Peyer's patch (tissue), 4 donors: ENCODE results near the gene ACTR3C. TPM values are rescaled to one million over a fixed set of nuclear protein-coding genes. Genes with fewer than 3 reads are reported as not detected.

Source experiments
- DNase-seq, 3 donors: peaks; one replicate each; pipeline ENCODE4 v3.0.0-alpha.2; 2017 to 2019
- H3K27ac ChIP-seq, 4 donors: fragments of 200-600 bp; sonication (generic); one replicate each; pipeline ENCODE4 v1.5.1; 2016 to 2019
- H3K27me3 ChIP-seq, 2 donors: fragments of 200-600 bp; sonication (generic); one replicate each; pipeline ENCODE4 v1.5.1; 2019
- H3K36me3 ChIP-seq, 3 donors: fragments of 200-600 bp; sonication (generic); one replicate each; pipeline ENCODE4 v1.5.1; 2016 to 2019
- H3K4me1 ChIP-seq, 4 donors: fragments of 200-600 bp; sonication (generic); one replicate each; pipeline ENCODE4 v1.5.1; 2016 to 2019
- H3K4me3 ChIP-seq, 4 donors: fragments of 200-600 bp; sonication (generic); 1 replicate in 3 of 4; 2 replicates in 1 of 4; pipeline ENCODE4 v1.5.1; 2016 to 2019; ENCODE audit warnings: mild to moderate bottlenecking in 1 of 4
- H3K9me3 ChIP-seq, 4 donors: fragments of 200-600 bp; sonication (generic); one replicate each; pipeline ENCODE4 v1.5.1; 2016 to 2019; ENCODE audit warnings: mild to moderate bottlenecking in 1 of 4
- POLR2A ChIP-seq, 2 donors: fragments of 450-650 bp; IDR thresholded peaks; one replicate each; pipeline ENCODE4 v1.5.1; 2017; ENCODE audit warnings: antibody characterized with exemption in 2 of 2, mild to moderate bottlenecking in 2 of 2, moderate library complexity in 2 of 2
- total RNA-seq, 4 donors: library from RNA; depleted of rRNA; stranded (reverse); fragments of >200 nt; gene quantifications; one replicate each; pipeline ENCODE4 v1.1.0, GENCODE V29; 2016
- TF ChIP-seq, protein P1 (sequence below), 6 experiments: fragments of 450-650 bp in 4 of 6; fragments of 200-600 bp in 2 of 6; sonication (generic) in 1 of 6; IDR thresholded peaks; one replicate each; pipeline ENCODE4 v1.5.1; 2017 to 2019; ENCODE audit warnings: antibody characterized with exemption in 6 of 6, mild to moderate bottlenecking in 3 of 6, moderate library complexity in 1 of 6

The ACTR3C gene
- total RNA-seq: 10 to 100 TPM; 34.5 to 70.4 (median 56.8) TPM

DNA sequence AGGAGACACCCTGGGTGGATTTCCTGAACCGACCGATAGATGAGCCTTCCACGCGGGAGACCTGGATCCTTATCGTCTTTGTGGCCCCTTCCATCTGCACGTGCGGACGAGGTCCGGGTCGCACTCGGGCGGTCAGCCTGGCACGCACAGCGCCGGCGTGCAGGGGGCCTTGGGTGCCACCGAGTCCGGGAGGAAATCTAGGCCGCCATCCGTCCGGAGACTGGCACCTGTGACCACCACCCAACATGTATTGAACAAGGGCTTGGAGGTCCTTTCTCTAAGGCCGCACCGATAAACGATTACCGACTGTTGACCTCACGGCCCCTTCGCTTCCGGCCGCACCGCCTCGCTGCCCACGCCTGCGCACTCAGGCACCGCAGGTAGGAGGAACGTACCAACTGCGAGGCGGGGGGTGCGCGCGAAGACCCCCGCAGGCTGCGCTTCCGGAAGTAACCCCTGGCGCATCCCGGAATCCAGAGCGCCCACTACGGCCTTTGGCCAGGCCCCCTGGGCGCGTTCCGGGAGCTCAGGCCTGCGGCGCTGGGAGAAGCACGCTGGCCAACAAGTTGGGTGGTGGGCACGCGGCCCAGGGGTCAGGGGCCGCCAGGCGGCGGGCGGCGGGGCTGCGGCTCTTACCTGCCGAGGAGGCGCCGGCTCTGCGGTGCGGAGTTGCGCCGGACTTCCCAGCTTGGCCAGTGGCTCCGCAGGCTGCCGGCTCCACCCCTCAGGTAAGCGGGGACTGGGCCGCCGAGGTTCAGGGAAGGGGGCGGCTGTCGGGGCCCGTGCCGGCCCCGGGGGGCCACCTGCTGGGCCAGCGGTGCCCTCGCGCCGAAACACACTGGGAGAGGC, at the start of gene ACTR3C, which contains the start of gene LRRC61:
TSS of gene ACTR3C (minus strand) at position 713 of the 849 bp plus-strand sequence. CDS start 28,249 bp downstream, outside the sequence.
TSS of gene LRRC61 (plus strand) at position 523 of the 849 bp plus-strand sequence. CDS start 13,507 bp downstream, outside the sequence.
- peak; percentile 72 to 85 (median 81) for DNase-seq
- Histone ChIP-seq H3K4me1 (peaks cover 0 to 27% (median 8%) of the 10 kb centered on the region in 4 donors), H3K36me3 (peaks cover 0 to 4% (median 0%) of the 10 kb centered on the region in 3 donors), H3K27me3 (no peaks in the 10 kb centered on the region), H3K4me3 (peak within 1 kb of the TSS; percentile 61 to 89 (median 73)), H3K9me3 (no peaks in the 10 kb centered on the region), H3K27ac (peak within 1 kb of the TSS; percentile 86 to 93 (median 90))
- peak in 1 of 2 donors; percentile 37 for TF ChIP-seq POLR2A (IDR thresholded peaks at IDR 0.05)
- TF ChIP-seq, protein P1, sequence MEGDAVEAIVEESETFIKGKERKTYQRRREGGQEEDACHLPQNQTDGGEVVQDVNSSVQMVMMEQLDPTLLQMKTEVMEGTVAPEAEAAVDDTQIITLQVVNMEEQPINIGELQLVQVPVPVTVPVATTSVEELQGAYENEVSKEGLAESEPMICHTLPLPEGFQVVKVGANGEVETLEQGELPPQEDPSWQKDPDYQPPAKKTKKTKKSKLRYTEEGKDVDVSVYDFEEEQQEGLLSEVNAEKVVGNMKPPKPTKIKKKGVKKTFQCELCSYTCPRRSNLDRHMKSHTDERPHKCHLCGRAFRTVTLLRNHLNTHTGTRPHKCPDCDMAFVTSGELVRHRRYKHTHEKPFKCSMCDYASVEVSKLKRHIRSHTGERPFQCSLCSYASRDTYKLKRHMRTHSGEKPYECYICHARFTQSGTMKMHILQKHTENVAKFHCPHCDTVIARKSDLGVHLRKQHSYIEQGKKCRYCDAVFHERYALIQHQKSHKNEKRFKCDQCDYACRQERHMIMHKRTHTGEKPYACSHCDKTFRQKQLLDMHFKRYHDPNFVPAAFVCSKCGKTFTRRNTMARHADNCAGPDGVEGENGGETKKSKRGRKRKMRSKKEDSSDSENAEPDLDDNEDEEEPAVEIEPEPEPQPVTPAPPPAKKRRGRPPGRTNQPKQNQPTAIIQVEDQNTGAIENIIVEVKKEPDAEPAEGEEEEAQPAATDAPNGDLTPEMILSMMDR (IDR thresholded peaks at IDR 0.05): peak in 3 of 6 experiments; percentile 19 to 36 (median 26)

DNA sequence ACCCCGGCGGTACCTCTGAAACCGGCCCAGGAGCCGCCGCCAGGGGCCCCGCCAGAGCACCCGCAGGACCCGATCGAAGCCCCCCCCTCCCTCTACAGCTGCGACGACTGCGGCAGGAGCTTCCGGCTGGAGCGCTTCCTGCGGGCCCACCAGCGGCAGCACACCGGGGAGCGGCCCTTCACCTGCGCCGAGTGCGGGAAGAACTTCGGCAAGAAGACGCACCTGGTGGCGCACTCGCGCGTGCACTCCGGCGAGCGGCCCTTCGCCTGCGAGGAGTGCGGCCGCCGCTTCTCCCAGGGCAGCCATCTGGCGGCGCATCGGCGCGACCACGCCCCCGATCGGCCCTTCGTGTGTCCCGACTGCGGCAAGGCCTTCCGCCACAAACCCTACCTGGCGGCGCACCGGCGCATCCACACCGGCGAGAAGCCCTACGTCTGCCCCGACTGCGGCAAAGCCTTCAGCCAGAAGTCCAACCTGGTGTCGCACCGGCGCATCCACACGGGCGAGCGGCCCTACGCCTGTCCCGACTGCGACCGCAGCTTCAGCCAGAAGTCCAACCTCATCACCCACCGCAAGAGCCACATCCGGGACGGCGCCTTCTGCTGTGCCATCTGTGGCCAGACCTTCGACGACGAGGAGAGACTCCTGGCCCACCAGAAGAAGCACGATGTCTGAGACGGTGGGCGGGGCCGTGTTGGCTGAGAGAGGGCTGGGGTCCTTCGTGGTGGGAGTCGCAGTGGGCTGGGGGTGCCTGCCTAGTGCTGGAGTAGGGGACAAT, 49.1 kb upstream of the ACTR3C start:
- Histone ChIP-seq H3K27me3 (no peaks in the 10 kb centered on the region), H3K36me3 (peaks cover 0 to 34% (median 0%) of the 10 kb centered on the region in 3 donors), H3K4me1 (peaks cover 3 to 66% (median 14%) of the 10 kb centered on the region in 4 donors), H3K27ac (peak overlapping the region in 1 of 4 donors; percentile 59), H3K9me3 (no peaks in the 10 kb centered on the region), H3K4me3 (peak overlapping the region in 1 of 4 donors; percentile 34)
- no peak for TF ChIP-seq POLR2A (IDR thresholded peaks at IDR 0.05)
- TF ChIP-seq, protein P1 (IDR thresholded peaks at IDR 0.05): peak in 1 of 6 experiments; percentile 23
- DNase-seq: peak in 1 of 3 donors; percentile 56

DNA sequence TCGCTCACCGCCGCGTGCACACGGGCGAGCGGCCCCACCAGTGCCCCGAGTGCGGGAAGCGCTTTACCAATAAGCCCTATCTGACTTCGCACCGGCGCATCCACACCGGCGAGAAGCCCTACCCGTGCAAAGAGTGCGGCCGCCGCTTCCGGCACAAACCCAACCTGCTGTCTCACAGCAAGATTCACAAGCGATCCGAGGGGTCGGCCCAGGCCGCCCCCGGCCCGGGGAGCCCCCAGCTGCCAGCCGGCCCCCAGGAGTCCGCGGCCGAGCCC, 48.6 kb upstream of the ACTR3C start:
- peaks cover 0 to 60% (median 16%) of the 10 kb centered on the region in 4 donors for H3K4me1 ChIP-seq
- peak overlapping the region in 1 of 4 donors; percentile 34 for H3K4me3 ChIP-seq
- H3K27ac ChIP-seq: peak overlapping the region in 1 of 4 donors; percentile 59
- H3K9me3 ChIP-seq: no peaks in the 10 kb centered on the region
- peak in 1 of 3 donors; percentile 46 for DNase-seq
- no peaks in the 10 kb centered on the region for H3K27me3 ChIP-seq
- peaks cover 0 to 34% (median 0%) of the 10 kb centered on the region in 3 donors for H3K36me3 ChIP-seq
- no peak for TF ChIP-seq POLR2A (IDR thresholded peaks at IDR 0.05)
- TF ChIP-seq, protein P1 (IDR thresholded peaks at IDR 0.05): no peak

DNA sequence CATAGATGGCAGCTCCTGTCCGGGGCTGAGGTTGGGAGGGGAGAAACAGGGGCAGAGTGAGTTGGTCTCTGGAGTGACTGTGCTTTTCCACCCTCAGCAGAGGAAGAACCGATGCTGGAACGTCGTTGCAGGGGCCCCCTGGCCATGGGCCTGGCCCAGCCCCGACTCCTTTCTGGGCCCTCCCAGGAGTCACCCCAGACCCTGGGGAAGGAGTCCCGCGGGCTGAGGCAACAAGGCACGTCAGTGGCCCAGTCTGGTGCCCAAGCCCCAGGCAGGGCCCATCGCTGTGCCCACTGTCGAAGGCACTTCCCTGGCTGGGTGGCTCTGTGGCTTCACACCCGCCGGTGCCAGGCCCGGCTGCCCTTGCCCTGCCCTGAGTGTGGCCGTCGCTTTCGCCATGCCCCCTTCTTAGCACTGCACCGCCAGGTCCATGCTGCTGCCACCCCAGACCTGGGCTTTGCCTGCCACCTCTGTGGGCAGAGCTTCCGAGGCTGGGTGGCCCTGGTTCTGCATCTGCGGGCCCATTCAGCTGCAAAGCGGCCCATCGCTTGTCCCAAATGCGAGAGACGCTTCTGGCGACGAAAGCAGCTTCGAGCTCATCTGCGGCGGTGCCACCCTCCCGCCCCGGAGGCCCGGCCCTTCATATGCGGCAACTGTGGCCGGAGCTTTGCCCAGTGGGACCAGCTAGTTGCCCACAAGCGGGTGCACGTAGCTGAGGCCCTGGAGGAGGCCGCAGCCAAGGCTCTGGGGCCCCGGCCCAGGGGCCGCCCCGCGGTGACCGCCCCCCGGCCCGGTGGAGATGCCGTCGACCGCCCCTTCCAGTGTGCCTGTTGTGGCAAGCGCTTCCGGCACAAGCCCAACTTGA, 48.0 kb upstream of the ACTR3C start:
- Histone ChIP-seq H3K27me3 (no peaks in the 10 kb centered on the region), H3K9me3 (no peaks in the 10 kb centered on the region), H3K4me1 (peaks cover 0 to 55% (median 16%) of the 10 kb centered on the region in 4 donors), H3K27ac (peak overlapping the region in 1 of 4 donors; percentile 14), H3K36me3 (peaks cover 0 to 34% (median 0%) of the 10 kb centered on the region in 3 donors), H3K4me3 (peak overlapping the region in 1 of 4 donors; percentile 34)
- peak in 1 of 3 donors; percentile 45 for DNase-seq
- no peak for TF ChIP-seq POLR2A (IDR thresholded peaks at IDR 0.05)
- TF ChIP-seq, protein P1 (IDR thresholded peaks at IDR 0.05): no peak
